OCI-LY7 (cell line): ENCODE results near the gene CSPG5. TPM values are rescaled to one million over a fixed set of nuclear protein-coding genes. Genes with fewer than 3 reads are reported as not detected.
A peak's percentile ranks its signal among the peaks of the same experiment; 100 is the strongest.

Source experiments
- BruUV-seq: library from RNA; stranded (reverse); fragments of 400-500 nt; replicated peaks from 2 replicates; lab custom pipeline; 2021; lab: Mats Ljungman, UMichigan
- CTCF ChIA-PET: fragments of 300-600 bp; sonication (Branson Sonifier 250); formaldehyde crosslinking; loops from one replicate; lab custom pipeline; 2022; ENCODE audit warnings: antibody characterized with exemption; ENCODE audit not compliant: unreplicated experiment; lab: Charles Lee
- POLR2A ChIA-PET: fragments of 300-600 bp; sonication (Branson Sonifier 250); formaldehyde crosslinking; loops from one replicate; lab custom pipeline; 2022; ENCODE audit warnings: antibody characterized with exemption; lab: Charles Lee
- DNase-seq: peaks from one replicate; pipeline ENCODE4 v3.0.0-alpha.2; 2015; ENCODE audit warnings: low spot score
- H2AFZ ChIP-seq: fragments of 200-600 bp; sonication (generic), shearing (Covaris generic); 2 replicates; pipeline ENCODE4 v1.6.1; 2014; ENCODE audit warnings: mild to moderate bottlenecking, antibody characterized with exemption, low read length, moderate library complexity
- H3K27ac ChIP-seq: fragments of 200-600 bp; sonication (generic); 2 replicates; pipeline ENCODE4 v1.5.1; 2014; ENCODE audit warnings: mixed run types, low read depth, mild to moderate bottlenecking, moderate library complexity, low read length, inconsistent platforms; ENCODE audit not compliant: poor library complexity, severe bottlenecking
- H3K36me3 ChIP-seq: fragments of 200-600 bp; sonication (generic); 2 replicates; pipeline ENCODE4 v1.6.1; 2014; ENCODE audit warnings: mild to moderate bottlenecking, antibody characterized with exemption, low read length, moderate library complexity, mixed read lengths; ENCODE audit not compliant: insufficient read depth
- H3K4me1 ChIP-seq: fragments of 200-600 bp; sonication (generic); 2 replicates; pipeline ENCODE4 v1.5.1; 2014; ENCODE audit warnings: mild to moderate bottlenecking, low read length; ENCODE audit not compliant: insufficient read depth, poor library complexity, severe bottlenecking
- H3K4me2 ChIP-seq: fragments of 200-600 bp; sonication (generic); 2 replicates; pipeline ENCODE4 v1.6.1; 2014; ENCODE audit warnings: mild to moderate bottlenecking, low read length
- H3K4me3 ChIP-seq: fragments of 200-600 bp; sonication (generic); 2 replicates; pipeline ENCODE4 v1.5.1; 2014; ENCODE audit warnings: mild to moderate bottlenecking, low read depth, low read length; ENCODE audit not compliant: poor library complexity, severe bottlenecking
- H3K79me2 ChIP-seq: fragments of 200-600 bp; sonication (generic); 2 replicates; pipeline ENCODE4 v1.6.1; 2016; ENCODE audit warnings: low read depth, mild to moderate bottlenecking, low read length, moderate library complexity, mixed read lengths; ENCODE audit not compliant: insufficient read depth
- H3K9me2 ChIP-seq: fragments of 200-600 bp; sonication (generic); 2 replicates; pipeline ENCODE4 v1.6.1; 2016; ENCODE audit warnings: mild to moderate bottlenecking, low read length, mixed read lengths; ENCODE audit not compliant: insufficient read depth
- H3K9me3 ChIP-seq: fragments of 200-600 bp; sonication (generic); 2 replicates; pipeline ENCODE4 v1.6.1; 2014; ENCODE audit warnings: mild to moderate bottlenecking, mixed run types, low read length, mixed read lengths
- H4K20me1 ChIP-seq: fragments of 200-600 bp; sonication (generic); 2 replicates; pipeline ENCODE4 v1.6.1; 2014; ENCODE audit warnings: mild to moderate bottlenecking, antibody characterized with exemption, low read length, moderate library complexity, mixed read lengths; ENCODE audit not compliant: insufficient read depth
- EZH2phosphoT487 ChIP-seq: fragments of 200-600 bp; sonication (generic); IDR thresholded peaks from 2 replicates; pipeline ENCODE4 v1.6.1; 2018; ENCODE audit warnings: low read depth, borderline replicate concordance, mild to moderate bottlenecking, mixed run types, antibody characterized with exemption, low read length, moderate library complexity, mixed read lengths
- intact Hi-C: fragments of 100-400 bp; cut with micrococcal nuclease; formaldehyde crosslinking; loops from one replicate; pipeline ENCODE4 v1.10.0; 2022; ENCODE audit not compliant: unreplicated experiment
- total RNA-seq, 2 experiments: library from RNA; depleted of rRNA in 1 of 2; stranded (reverse); fragments of >200 nt in 1 of 2; shearing (Covaris generic) in 1 of 2; gene quantifications; 2 replicates each; pipeline ENCODE4 v1.2.3, GENCODE V29; 2014 to 2022
- TF ChIP-seq, protein P1 (sequence below): fragments of 200-600 bp; sonication (generic); conservative IDR thresholded peaks from 2 replicates; pipeline ENCODE4 v1.5.1; 2014; ENCODE audit warnings: mild to moderate bottlenecking, antibody characterized with exemption, low read length, moderate library complexity, mixed read lengths

CSPG5 gene
- total RNA-seq, 2 experiments from 2014 or later: 0.13 to 0.66 TPM

- intact Hi-C loops: no loop called here
- no peak for DNase-seq
- POLR2A ChIA-PET: no interaction called here
Observed at GRCh38 chr3:47580481-47580880, 1.8 kb upstream of the CSPG5 start.

GRCh38 chr3:47579875-47580274 lies 1.2 kb upstream of the CSPG5 start:
- no peak overlapping the region for H3K4me2 ChIP-seq
- H3K9me3 ChIP-seq: no peaks in the 10 kb centered on the region
- H3K4me3 ChIP-seq: no peak overlapping the region
- DNase-seq: no peak
- H4K20me1 ChIP-seq: no peaks in the 10 kb centered on the region
- TF ChIP-seq EZH2phosphoT487: no peak
- TF ChIP-seq, protein P1, sequence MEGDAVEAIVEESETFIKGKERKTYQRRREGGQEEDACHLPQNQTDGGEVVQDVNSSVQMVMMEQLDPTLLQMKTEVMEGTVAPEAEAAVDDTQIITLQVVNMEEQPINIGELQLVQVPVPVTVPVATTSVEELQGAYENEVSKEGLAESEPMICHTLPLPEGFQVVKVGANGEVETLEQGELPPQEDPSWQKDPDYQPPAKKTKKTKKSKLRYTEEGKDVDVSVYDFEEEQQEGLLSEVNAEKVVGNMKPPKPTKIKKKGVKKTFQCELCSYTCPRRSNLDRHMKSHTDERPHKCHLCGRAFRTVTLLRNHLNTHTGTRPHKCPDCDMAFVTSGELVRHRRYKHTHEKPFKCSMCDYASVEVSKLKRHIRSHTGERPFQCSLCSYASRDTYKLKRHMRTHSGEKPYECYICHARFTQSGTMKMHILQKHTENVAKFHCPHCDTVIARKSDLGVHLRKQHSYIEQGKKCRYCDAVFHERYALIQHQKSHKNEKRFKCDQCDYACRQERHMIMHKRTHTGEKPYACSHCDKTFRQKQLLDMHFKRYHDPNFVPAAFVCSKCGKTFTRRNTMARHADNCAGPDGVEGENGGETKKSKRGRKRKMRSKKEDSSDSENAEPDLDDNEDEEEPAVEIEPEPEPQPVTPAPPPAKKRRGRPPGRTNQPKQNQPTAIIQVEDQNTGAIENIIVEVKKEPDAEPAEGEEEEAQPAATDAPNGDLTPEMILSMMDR: no peak
- no peak overlapping the region for H3K27ac ChIP-seq
- CTCF ChIA-PET: no interaction called here
- intact Hi-C loops: no loop called here
- no peaks in the 10 kb centered on the region for H3K79me2 ChIP-seq
- no TSS peak for BruUV-seq
- peaks cover 12% of the 10 kb centered on the region for H3K36me3 ChIP-seq
- H3K4me1 ChIP-seq: peaks cover 6% of the 10 kb centered on the region
- POLR2A ChIA-PET: no interaction called here
- no peaks in the 10 kb centered on the region for H3K9me2 ChIP-seq
- no peak overlapping the region for H2AFZ ChIP-seq

More at GRCh38 chr3:47580481-47580880, 1.8 kb upstream of the CSPG5 start:
- H2AFZ ChIP-seq: no peak overlapping the region
- no peaks in the 10 kb centered on the region for H3K9me2 ChIP-seq
- no peaks in the 10 kb centered on the region for H3K79me2 ChIP-seq
- H3K4me2 ChIP-seq: no peak overlapping the region
- no peaks in the 10 kb centered on the region for H4K20me1 ChIP-seq
- BruUV-seq: no TSS peak
- H3K36me3 ChIP-seq: peaks cover 18% of the 10 kb centered on the region
- H3K27ac ChIP-seq: no peak overlapping the region
- no peak for TF ChIP-seq EZH2phosphoT487
- TF ChIP-seq, protein P1: no peak
- H3K4me3 ChIP-seq: no peak overlapping the region
- peaks cover 6% of the 10 kb centered on the region for H3K4me1 ChIP-seq
- no peaks in the 10 kb centered on the region for H3K9me3 ChIP-seq
- CTCF ChIA-PET: no interaction called here

DNA sequence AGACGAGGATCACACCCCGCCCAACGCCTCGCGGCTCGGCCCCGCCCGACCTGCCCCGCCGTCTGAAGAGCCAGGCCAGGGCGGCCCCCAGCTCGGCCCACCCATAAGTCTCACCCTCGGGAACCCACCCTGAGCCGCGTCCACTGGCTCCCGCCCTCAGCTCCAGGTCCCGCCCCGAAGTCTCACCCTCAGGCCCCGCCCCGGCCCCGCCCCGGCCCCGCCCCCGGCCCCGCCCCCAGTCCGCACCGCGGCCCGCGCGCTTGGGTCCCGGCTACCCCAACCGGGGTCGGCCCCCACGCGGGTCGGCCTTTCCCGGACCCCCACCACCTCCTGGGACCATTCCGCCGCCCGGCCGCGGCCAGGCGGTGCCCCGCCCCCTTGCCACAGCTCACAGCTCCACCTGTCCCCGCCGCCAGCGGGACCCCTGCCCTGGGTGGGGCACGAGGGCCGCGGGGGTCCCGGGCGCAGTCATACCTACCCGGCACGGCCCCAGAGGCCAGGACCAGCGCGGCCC lies 489 bp downstream of the CSPG5 start:
- intact Hi-C loops: no loop called here
- TF ChIP-seq, protein P1: no peak
- TF ChIP-seq EZH2phosphoT487: no peak
- Histone ChIP-seq H3K4me1 (peaks cover 6% of the 10 kb centered on the region), H3K4me2 (peak overlapping the region; percentile 86), H2AFZ (no peak overlapping the region), H3K36me3 (no peaks in the 10 kb centered on the region), H3K27ac (no peak overlapping the region), H3K9me3 (no peaks in the 10 kb centered on the region), H3K9me2 (no peaks in the 10 kb centered on the region), H4K20me1 (no peaks in the 10 kb centered on the region), H3K79me2 (no peaks in the 10 kb centered on the region), H3K4me3 (peak overlapping the region; percentile 68)
- peak; percentile 36 for DNase-seq
- POLR2A ChIA-PET: interaction anchor here (0.6 kb wide), 2 partner anchors 73 to 128 kb away, joined by 3 read pairs; no protein-coding TSS in a partner anchor
- no TSS peak for BruUV-seq
- CTCF ChIA-PET: interaction anchor here (0.6 to 0.7 kb wide), 2 partner anchors 56 to 515 kb away, joined by 3 to 4 read pairs; no protein-coding TSS in a partner anchor
